ENCODE results near the gene CSMD2. TPM values are rescaled to one million over a fixed set of nuclear protein-coding genes. Genes with fewer than 3 reads are reported as not detected.

Gene CSMD2
- total RNA-seq, 2 donors from 2014 or later, result 2.8 to 3.0 TPM

- ATAC-seq (ENCODE audit: insufficient number of reproducible peaks, low FRiP score, low read depth) (no peak), DNase-seq (ENCODE audit: low spot score) (no peak)
- H3K27me3 ChIP-seq (replicated peaks; ENCODE audit: insufficient read depth), result no peaks in the 10 kb centered on the region
- H3K4me3 ChIP-seq, result no peak overlapping the region
- H3K36me3 ChIP-seq, result no peaks in the 10 kb centered on the region
- no peak overlapping the region for H3K27ac ChIP-seq
- TF ChIP-seq CTCF (IDR thresholded peaks at IDR 0.05), result no peak
- H3K9me3 ChIP-seq, result no peaks in the 10 kb centered on the region
- H3K4me1 ChIP-seq (ENCODE audit: control insufficient read depth in 1 of 2, low read depth in 2 of 2), result no peaks in the 10 kb centered on the region
Observed at GRCh38 chr1:34037856-34038255, 127.2 kb downstream of the CSMD2 start.

DNA sequence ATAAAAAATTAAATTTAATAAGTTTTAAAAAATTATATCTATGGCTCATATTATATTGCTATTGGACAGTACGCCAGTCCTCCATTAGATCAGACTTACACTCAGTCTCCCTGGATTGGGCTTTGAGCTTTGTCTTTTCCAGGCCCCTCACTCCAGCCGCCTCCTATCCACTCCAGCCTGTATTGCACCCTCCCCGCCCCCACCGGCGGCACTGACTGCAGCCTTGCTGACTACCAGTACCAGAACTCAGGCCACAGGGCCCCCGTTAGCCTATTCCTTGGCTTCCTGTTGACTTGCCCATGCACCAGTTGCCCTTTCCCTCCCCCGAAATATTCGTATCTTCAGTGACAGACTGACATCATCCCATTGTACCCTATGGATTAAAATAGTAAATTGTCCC lies 127.9 kb downstream of the CSMD2 start:
- no peaks in the 10 kb centered on the region for H3K9me3 ChIP-seq
- no peaks in the 10 kb centered on the region for H3K36me3 ChIP-seq
- H3K27ac ChIP-seq, result no peak overlapping the region
- H3K4me1 ChIP-seq (ENCODE audit: control insufficient read depth in 1 of 2, low read depth in 2 of 2), result no peaks in the 10 kb centered on the region
- ATAC-seq (ENCODE audit: insufficient number of reproducible peaks, low FRiP score, low read depth) (no peak), DNase-seq (ENCODE audit: low spot score) (no peak)
- TF ChIP-seq CTCF (IDR thresholded peaks at IDR 0.05), result no peak
- H3K27me3 ChIP-seq (replicated peaks; ENCODE audit: insufficient read depth), result no peaks in the 10 kb centered on the region
- H3K4me3 ChIP-seq, result no peak overlapping the region

GRCh38 chr1:34034036-34034435 lies 131.0 kb downstream of the CSMD2 start:
- no peaks in the 10 kb centered on the region for H3K4me1 ChIP-seq (ENCODE audit: control insufficient read depth in 1 of 2, low read depth in 2 of 2)
- DNase-seq (ENCODE audit: low spot score), result no peak
- H3K27me3 ChIP-seq (replicated peaks; ENCODE audit: insufficient read depth), result no peaks in the 10 kb centered on the region
- ATAC-seq (ENCODE audit: insufficient number of reproducible peaks, low FRiP score, low read depth), result no peak
- H3K36me3 ChIP-seq, result no peaks in the 10 kb centered on the region
- no peak overlapping the region for H3K27ac ChIP-seq
- no peak for TF ChIP-seq CTCF (IDR thresholded peaks at IDR 0.05)
- H3K4me3 ChIP-seq, result no peak overlapping the region
- no peaks in the 10 kb centered on the region for H3K9me3 ChIP-seq

- TF ChIP-seq CTCF (IDR thresholded peaks at IDR 0.05), result no peak
- DNase-seq (ENCODE audit: low spot score) (no peak), ATAC-seq (ENCODE audit: insufficient number of reproducible peaks, low FRiP score, low read depth) (no peak)
- Histone ChIP-seq H3K4me3 (no peak overlapping the region), H3K4me1 (ENCODE audit: control insufficient read depth in 1 of 2, low read depth in 2 of 2) (no peaks in the 10 kb centered on the region), H3K9me3 (no peaks in the 10 kb centered on the region), H3K27me3 (replicated peaks; ENCODE audit: insufficient read depth) (no peaks in the 10 kb centered on the region), H3K27ac (no peak overlapping the region), H3K36me3 (no peaks in the 10 kb centered on the region)
Observed at GRCh38 chr1:34029954-34030353, 135.1 kb downstream of the CSMD2 start.

- TF ChIP-seq CTCF (IDR thresholded peaks at IDR 0.05), result no peak
- Histone ChIP-seq H3K27ac (no peak overlapping the region), H3K9me3 (no peaks in the 10 kb centered on the region), H3K4me1 (ENCODE audit: control insufficient read depth in 1 of 2, low read depth in 2 of 2) (no peaks in the 10 kb centered on the region), H3K36me3 (no peaks in the 10 kb centered on the region), H3K27me3 (replicated peaks; ENCODE audit: insufficient read depth) (no peaks in the 10 kb centered on the region), H3K4me3 (no peak overlapping the region)
- DNase-seq (ENCODE audit: low spot score) (no peak), ATAC-seq (ENCODE audit: insufficient number of reproducible peaks, low FRiP score, low read depth) (no peak)
Observed at GRCh38 chr1:34029515-34029914, 135.5 kb downstream of the CSMD2 start.

Measured in thoracic aorta (tissue), 2 donors.